HepG2 (cell line): ENCODE results near the gene RBCK1. TPM values are rescaled to one million over a fixed set of nuclear protein-coding genes. Genes with fewer than 3 reads are reported as not detected.

ENCODE experiments used
- FLYWCH1 ChIP-seq: sonication (generic); formaldehyde crosslinking; IDR thresholded peaks from 2 replicates; pipeline ENCODE4 v1.8.1; 2023; ENCODE audit warnings: mild to moderate bottlenecking, missing genetic modification reagents
- GATAD1 ChIP-seq: IDR thresholded peaks from 2 replicates; pipeline ENCODE4 v1.6.1; 2016; ENCODE audit warnings: missing genetic modification reagents, missing compliant biosample characterization
- GZF1 ChIP-seq: sonication (generic); formaldehyde crosslinking; IDR thresholded peaks from 2 replicates; pipeline ENCODE4 v1.5.1; 2020; ENCODE audit warnings: mild to moderate bottlenecking, missing genetic modification reagents
- HDAC2 ChIP-seq: sonication (generic); formaldehyde crosslinking; IDR thresholded peaks from 2 replicates; pipeline ENCODE4 v1.4.0; 2020; ENCODE audit warnings: missing genetic modification reagents
- NKX3-1 ChIP-seq: sonication (generic); formaldehyde crosslinking; IDR thresholded peaks from 2 replicates; pipeline ENCODE4 v1.5.0; 2020; ENCODE audit warnings: missing genetic modification reagents
- PAX8 ChIP-seq: sonication (generic); formaldehyde crosslinking; IDR thresholded peaks from 2 replicates; pipeline ENCODE4 v1.8.0; 2022; ENCODE audit warnings: mild to moderate bottlenecking, missing genetic modification reagents, borderline replicate concordance
- RARA ChIP-seq: IDR thresholded peaks from 2 replicates; pipeline ENCODE4 v1.6.1; 2016; ENCODE audit warnings: missing genetic modification reagents, missing compliant biosample characterization
- SAP130 ChIP-seq: IDR thresholded peaks from 2 replicates; pipeline ENCODE4 v1.6.1; 2016; ENCODE audit warnings: low read depth
- TBX2 ChIP-seq: sonication (generic); formaldehyde crosslinking; IDR thresholded peaks from 2 replicates; pipeline ENCODE4 v1.5.0; 2020; ENCODE audit warnings: missing genetic modification reagents, mild to moderate bottlenecking, borderline replicate concordance
- TBX3 ChIP-seq: fragments of 450-650 bp; IDR thresholded peaks from 2 replicates; pipeline ENCODE4 v1.6.1; 2017; ENCODE audit warnings: antibody characterized with exemption, mild to moderate bottlenecking, inconsistent platforms, borderline replicate concordance
- TFDP1 ChIP-seq: IDR thresholded peaks from 2 replicates; pipeline ENCODE4 v1.6.1; 2016; ENCODE audit warnings: missing compliant biosample characterization, missing genetic modification reagents, borderline replicate concordance
- ZBTB42 ChIP-seq: sonication (generic); formaldehyde crosslinking; IDR thresholded peaks from 2 replicates; pipeline ENCODE4 v1.5.0; 2020; ENCODE audit warnings: mild to moderate bottlenecking, missing genetic modification reagents
- ZMYM2 ChIP-seq: sonication (generic); formaldehyde crosslinking; IDR thresholded peaks from 2 replicates; pipeline ENCODE4 v1.8.0; 2022; ENCODE audit warnings: mild to moderate bottlenecking, missing genetic modification reagents
- ZNF101 ChIP-seq: sonication (generic); formaldehyde crosslinking; IDR thresholded peaks from 2 replicates; pipeline ENCODE4 v1.4.0; 2020; ENCODE audit warnings: mild to moderate bottlenecking, low read depth, missing genetic modification reagents, borderline replicate concordance
- ZNF225 ChIP-seq: sonication (generic); formaldehyde crosslinking; IDR thresholded peaks from 2 replicates; pipeline ENCODE4 v1.4.0; 2020; ENCODE audit warnings: mild to moderate bottlenecking, missing genetic modification reagents
- ZNF251 ChIP-seq: sonication (generic); formaldehyde crosslinking; IDR thresholded peaks from 2 replicates; pipeline ENCODE4 v1.9.0; 2021; ENCODE audit warnings: mild to moderate bottlenecking, missing genetic modification reagents
- ZNF34 ChIP-seq: sonication (generic); formaldehyde crosslinking; IDR thresholded peaks from 2 replicates; pipeline ENCODE4 v1.4.0; 2020; ENCODE audit warnings: mild to moderate bottlenecking, missing genetic modification reagents, borderline replicate concordance
- ZNF441 ChIP-seq: sonication (generic); formaldehyde crosslinking; IDR thresholded peaks from 2 replicates; pipeline ENCODE4 v1.7.0; 2021; ENCODE audit warnings: missing genetic modification reagents, borderline replicate concordance
- ZNF552 ChIP-seq: sonication (generic); formaldehyde crosslinking; IDR thresholded peaks from 2 replicates; pipeline ENCODE4 v1.9.0; 2022; ENCODE audit warnings: missing genetic modification reagents, mild to moderate bottlenecking, borderline replicate concordance
- ZNF562 ChIP-seq: sonication (generic); formaldehyde crosslinking; IDR thresholded peaks from 2 replicates; pipeline ENCODE4 v1.8.0; 2022; ENCODE audit warnings: missing genetic modification reagents, borderline replicate concordance
- ZNF576 ChIP-seq: sonication (generic); formaldehyde crosslinking; IDR thresholded peaks from 2 replicates; pipeline ENCODE4 v1.4.0; 2020; ENCODE audit warnings: mild to moderate bottlenecking, missing genetic modification reagents
- ZNF652 ChIP-seq: IDR thresholded peaks from 2 replicates; pipeline ENCODE4 v1.6.1; 2016; ENCODE audit warnings: low read depth, borderline replicate concordance
- polyA plus RNA-seq, 8 experiments: library from polyadenylated mRNA; depleted of rRNA in 3 of 8; stranded (reverse) in 7 of 8; unstranded in 1 of 8; fragments of >200 nt; fragmentation: Illumina TruSeq in 4 of 8; extraction: Trizol in 4 of 8; gene quantifications; 2 replicates each; pipeline versions ENCODE4 v1.2.1 to v1.2.3, GENCODE V29; 2011 to 2016; ENCODE audit warnings: low read depth in 4 of 8, missing spikeins in 1 of 8, mixed read lengths in 1 of 8; ENCODE audit not compliant: insufficient read depth in 1 of 8
- total RNA-seq, 5 experiments: library from RNA; depleted of rRNA; stranded (reverse); fragments of >200 nt; fragmentation: Illumina TruSeq; extraction: Trizol; gene quantifications; 2 replicates each; pipeline ENCODE4 v1.2.3, GENCODE V29; 2016; ENCODE audit warnings: low read depth in 1 of 5
- TF ChIP-seq, protein P1 (sequence below): sonication (generic); formaldehyde crosslinking; IDR thresholded peaks from 2 replicates; pipeline ENCODE4 v1.4.0; 2020; ENCODE audit warnings: missing genetic modification reagents, borderline replicate concordance
- TF ChIP-seq, protein P2 (sequence below): sonication (generic); formaldehyde crosslinking; IDR thresholded peaks from 2 replicates; pipeline ENCODE4 v1.4.0; 2020; ENCODE audit warnings: low read depth, mild to moderate bottlenecking, missing genetic modification reagents

RBCK1 gene
- total and polyA plus RNA-seq, 2 of the 13 experiments (the other 11 are each of a cell fraction or from before 2014, with no cell fraction given), result 149 to 215 TPM

DNA sequence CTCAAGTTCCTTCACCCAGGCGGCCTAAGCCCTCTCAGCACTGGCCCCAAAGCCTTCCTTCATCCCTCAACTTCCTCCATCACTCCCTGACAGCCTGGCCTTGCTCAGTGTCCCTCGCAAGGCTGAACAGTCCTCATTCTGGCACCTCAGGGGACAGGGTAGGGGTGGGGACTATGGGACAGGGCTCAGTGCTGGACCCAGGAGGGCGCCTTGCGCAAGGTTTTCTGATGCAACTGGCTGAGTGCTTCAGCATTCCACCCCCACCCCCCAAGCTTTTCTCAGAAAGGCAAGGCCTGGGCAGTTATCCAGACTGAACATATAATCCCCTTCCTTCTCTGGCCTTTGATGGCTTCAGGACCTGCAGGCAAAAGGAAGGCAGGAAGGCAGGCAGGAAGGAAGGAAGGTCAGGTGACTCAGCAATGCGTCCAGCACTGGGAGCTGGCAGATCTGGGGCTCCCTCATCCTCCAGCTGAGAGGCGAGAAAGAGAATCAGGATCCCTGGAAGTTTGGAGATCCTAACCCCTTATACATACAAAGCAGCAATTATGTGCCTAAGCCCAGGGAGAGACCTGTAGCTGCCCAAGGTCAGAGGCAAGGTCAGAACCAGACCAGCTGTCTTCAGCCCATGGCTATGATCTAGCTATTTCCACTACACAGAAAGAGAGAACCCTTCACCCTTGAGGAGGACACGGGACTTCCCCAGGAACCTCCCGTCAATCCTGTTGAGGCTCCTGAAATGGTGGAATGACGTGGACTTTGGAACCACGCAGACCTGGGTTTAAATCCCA is 36.1 kb upstream of the RBCK1 start (continued):
- peak; percentile 81 for TF ChIP-seq TFDP1 (CRISPR knock-in tag)
- TF ChIP-seq ZNF576 (CRISPR knock-in tag), result no peak
- TF ChIP-seq ZNF652 (CRISPR knock-in tag), result no peak
- no peak; the same call in 1 of the 2 replicates for TF ChIP-seq ZMYM2 (CRISPR knock-in tag)
- no peak; the same call in 1 of the 2 replicates for TF ChIP-seq GZF1 (CRISPR knock-in tag)
- no peak for TF ChIP-seq ZBTB42 (CRISPR knock-in tag)
- TF ChIP-seq, protein P1, sequence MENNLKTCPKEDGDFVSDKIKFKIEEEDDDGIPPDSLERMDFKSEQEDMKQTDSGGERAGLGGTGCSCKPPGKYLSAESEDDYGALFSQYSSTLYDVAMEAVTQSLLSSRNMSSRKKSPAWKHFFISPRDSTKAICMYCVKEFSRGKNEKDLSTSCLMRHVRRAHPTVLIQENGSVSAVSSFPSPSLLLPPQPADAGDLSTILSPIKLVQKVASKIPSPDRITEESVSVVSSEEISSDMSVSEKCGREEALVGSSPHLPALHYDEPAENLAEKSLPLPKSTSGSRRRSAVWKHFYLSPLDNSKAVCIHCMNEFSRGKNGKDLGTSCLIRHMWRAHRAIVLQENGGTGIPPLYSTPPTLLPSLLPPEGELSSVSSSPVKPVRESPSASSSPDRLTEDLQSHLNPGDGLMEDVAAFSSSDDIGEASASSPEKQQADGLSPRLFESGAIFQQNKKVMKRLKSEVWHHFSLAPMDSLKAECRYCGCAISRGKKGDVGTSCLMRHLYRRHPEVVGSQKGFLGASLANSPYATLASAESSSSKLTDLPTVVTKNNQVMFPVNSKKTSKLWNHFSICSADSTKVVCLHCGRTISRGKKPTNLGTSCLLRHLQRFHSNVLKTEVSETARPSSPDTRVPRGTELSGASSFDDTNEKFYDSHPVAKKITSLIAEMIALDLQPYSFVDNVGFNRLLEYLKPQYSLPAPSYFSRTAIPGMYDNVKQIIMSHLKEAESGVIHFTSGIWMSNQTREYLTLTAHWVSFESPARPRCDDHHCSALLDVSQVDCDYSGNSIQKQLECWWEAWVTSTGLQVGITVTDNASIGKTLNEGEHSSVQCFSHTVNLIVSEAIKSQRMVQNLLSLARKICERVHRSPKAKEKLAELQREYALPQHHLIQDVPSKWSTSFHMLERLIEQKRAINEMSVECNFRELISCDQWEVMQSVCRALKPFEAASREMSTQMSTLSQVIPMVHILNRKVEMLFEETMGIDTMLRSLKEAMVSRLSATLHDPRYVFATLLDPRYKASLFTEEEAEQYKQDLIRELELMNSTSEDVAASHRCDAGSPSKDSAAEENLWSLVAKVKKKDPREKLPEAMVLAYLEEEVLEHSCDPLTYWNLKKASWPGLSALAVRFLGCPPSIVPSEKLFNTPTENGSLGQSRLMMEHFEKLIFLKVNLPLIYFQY (CRISPR knock-in tag), result peak; percentile 29; the same call in 1 of the 2 replicates
- peak; percentile 98 for TF ChIP-seq TBX2 (CRISPR knock-in tag)
- TF ChIP-seq FLYWCH1 (CRISPR knock-in tag), result no peak
- peak; percentile 90 for TF ChIP-seq ZNF225
- peak; percentile 100 for TF ChIP-seq ZNF34
- TF ChIP-seq HDAC2, result peak; percentile 99
- peak; percentile 96 for TF ChIP-seq ZNF552 (CRISPR knock-in tag)
- peak; percentile 76; the same call in 1 of the 2 replicates for TF ChIP-seq TBX3
- TF ChIP-seq SAP130 (CRISPR knock-in tag), result peak; percentile 94
- TF ChIP-seq RARA (CRISPR knock-in tag), result peak; percentile 81
- peak; percentile 84; the same call in 1 of the 2 replicates for TF ChIP-seq PAX8
- TF ChIP-seq, protein P2, sequence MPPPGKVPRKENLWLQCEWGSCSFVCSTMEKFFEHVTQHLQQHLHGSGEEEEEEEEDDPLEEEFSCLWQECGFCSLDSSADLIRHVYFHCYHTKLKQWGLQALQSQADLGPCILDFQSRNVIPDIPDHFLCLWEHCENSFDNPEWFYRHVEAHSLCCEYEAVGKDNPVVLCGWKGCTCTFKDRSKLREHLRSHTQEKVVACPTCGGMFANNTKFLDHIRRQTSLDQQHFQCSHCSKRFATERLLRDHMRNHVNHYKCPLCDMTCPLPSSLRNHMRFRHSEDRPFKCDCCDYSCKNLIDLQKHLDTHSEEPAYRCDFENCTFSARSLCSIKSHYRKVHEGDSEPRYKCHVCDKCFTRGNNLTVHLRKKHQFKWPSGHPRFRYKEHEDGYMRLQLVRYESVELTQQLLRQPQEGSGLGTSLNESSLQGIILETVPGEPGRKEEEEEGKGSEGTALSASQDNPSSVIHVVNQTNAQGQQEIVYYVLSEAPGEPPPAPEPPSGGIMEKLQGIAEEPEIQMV (CRISPR knock-in tag), result peak; percentile 89
- 0 out of 2 replicates have a peak, but pooled peaks have one; percentile 47 for TF ChIP-seq ZNF101 (CRISPR knock-in tag)
- peak; percentile 72 for TF ChIP-seq GATAD1 (CRISPR knock-in tag)
- TF ChIP-seq ZNF441, result 0 out of 2 replicates have a peak, but pooled peaks have one; percentile 61
- TF ChIP-seq ZNF562 (CRISPR knock-in tag), result no peak
- no peak for TF ChIP-seq ZNF251 (CRISPR knock-in tag)
- 0 out of 2 replicates have a peak, but pooled peaks have one; percentile 25 for TF ChIP-seq NKX3-1 (CRISPR knock-in tag)
